H1 (cell line): Measurements from ENCODE around the gene OSCP1. TPM values are rescaled to one million over a fixed set of nuclear protein-coding genes. Genes with fewer than 3 reads are reported as not detected.

ENCODE experiments used
- CTCF ChIA-PET: fragments of 300-600 bp; sonication (Branson Sonifier 250); formaldehyde crosslinking; loops from one replicate; lab custom pipeline; 2021; ENCODE audit not compliant: partially characterized antibody; lab: Charles Lee
- POLR2A ChIA-PET: fragments of 300-600 bp; sonication (Branson Sonifier 250); formaldehyde crosslinking; loops from one replicate; lab custom pipeline; 2021; ENCODE audit warnings: inconsistent platforms; ENCODE audit not compliant: partially characterized antibody; lab: Charles Lee
- DNase-seq, 2 experiments: peaks; one replicate each; pipeline versions ENCODE4 v3.0.0 to v3.0.0-alpha.2; 2010 to 2022; ENCODE audit warnings: low spot score in 2 of 2, low read depth in 1 of 2, mixed read lengths in 1 of 2
- FAIRE-seq: peaks from 2 replicates; lab custom pipeline; 2011; peaks lifted over from hg19 to GRCh38; lab: Jason Lieb, UNC
- H2AFZ ChIP-seq: 2 replicates; pipeline ENCODE4 v1.8.1; 2012; ENCODE audit warnings: low read length, inconsistent platforms
- H2AK5ac ChIP-seq: 2 replicates; pipeline ENCODE4 v1.6.1; 2013; ENCODE audit warnings: low read depth, low read length
- H2BK120ac ChIP-seq: replicated peaks from 2 replicates; pipeline ENCODE3; 2013; ENCODE audit warnings: low read depth, low read length, inconsistent platforms
- H2BK12ac ChIP-seq: 2 replicates; pipeline ENCODE4 v1.6.1; 2013; ENCODE audit warnings: low read depth, low read length
- H2BK15ac ChIP-seq: 2 replicates; pipeline ENCODE4 v1.6.1; 2013; ENCODE audit warnings: low read length
- H2BK20ac ChIP-seq: 2 replicates; pipeline ENCODE4 v1.6.1; 2013; ENCODE audit warnings: low read length
- H2BK5ac ChIP-seq: 2 replicates; pipeline ENCODE4 v1.6.1; 2013; ENCODE audit warnings: low read depth, low read length
- H3K14ac ChIP-seq: 2 replicates; pipeline ENCODE4 v1.6.1; 2013; ENCODE audit warnings: inconsistent platforms; ENCODE audit not compliant: insufficient read length
- H3K18ac ChIP-seq: 2 replicates; pipeline ENCODE4 v1.6.1; 2013; ENCODE audit warnings: low read length; ENCODE audit errors: extremely low read depth
- H3K23ac ChIP-seq: 2 replicates; pipeline ENCODE4 v1.6.1; 2013; ENCODE audit warnings: inconsistent platforms; ENCODE audit not compliant: insufficient read length
- H3K23me2 ChIP-seq: 2 replicates; pipeline ENCODE4 v1.6.1; 2013; ENCODE audit warnings: low read depth, low read length
- H3K27ac ChIP-seq: 2 replicates; pipeline ENCODE4 v1.6.1; 2011; ENCODE audit warnings: low read depth, low read length, inconsistent platforms
- H3K27me3 ChIP-seq, 4 experiments: replicated peaks in 1 of 4; 1 replicate in 1 of 4; 2 replicates in 3 of 4; pipeline versions ENCODE4 v1.6.1 to v1.8.1; 2011 to 2013; ENCODE audit warnings: low read length in 3 of 4, mild to moderate bottlenecking in 3 of 4, inconsistent platforms in 2 of 4, mixed read lengths in 2 of 4, moderate library complexity in 1 of 4; ENCODE audit not compliant: control insufficient read depth in 3 of 4, insufficient read depth in 3 of 4; ENCODE audit errors: extremely low read depth in 1 of 4
- H3K36me3 ChIP-seq, 4 experiments: 2 replicates each; pipeline versions ENCODE4 v1.6.1 to v1.8.1; 2011 to 2013; ENCODE audit warnings: mild to moderate bottlenecking in 4 of 4, low read length in 3 of 4, moderate library complexity in 2 of 4, control low read depth in 1 of 4, inconsistent platforms in 1 of 4; ENCODE audit not compliant: insufficient read depth in 4 of 4, control insufficient read depth in 2 of 4
- H3K4ac ChIP-seq: replicated peaks from 2 replicates; pipeline ENCODE3; 2013; ENCODE audit warnings: low read length, low read depth, mixed read lengths, inconsistent platforms; ENCODE audit not compliant: insufficient read length
- H3K4me1 ChIP-seq, 4 experiments: replicated peaks in 1 of 4; 1 replicate in 1 of 4; 2 replicates in 3 of 4; pipeline versions ENCODE4 v1.6.1 to v1.8.1; 2011 to 2013; ENCODE audit warnings: low read length in 3 of 4, inconsistent platforms in 2 of 4, mixed read lengths in 1 of 4; ENCODE audit not compliant: insufficient read depth in 4 of 4, control insufficient read depth in 3 of 4
- H3K4me2 ChIP-seq, 2 experiments: 2 replicates each; pipeline versions ENCODE4 v1.6.1 to v1.8.1; 2011 to 2013; ENCODE audit warnings: low read depth in 2 of 2, low read length in 2 of 2, control low read depth in 1 of 2, inconsistent platforms in 1 of 2, mild to moderate bottlenecking in 1 of 2; ENCODE audit not compliant: insufficient read depth in 1 of 2
- H3K4me3 ChIP-seq, 4 experiments: fragments of 200-600, 300-600 bp in 1 of 4; sonication (generic), shearing (Covaris generic), sonication (Bioruptor Twin) in 1 of 4; 2 replicates each; pipeline versions ENCODE4 v1.5.1 to v1.8.1; 2011 to 2016; ENCODE audit warnings: low read length in 4 of 4, low read depth in 3 of 4, control low read depth in 2 of 4, inconsistent platforms in 2 of 4, mild to moderate bottlenecking in 2 of 4, mixed read lengths in 1 of 4, moderate library complexity in 1 of 4; ENCODE audit not compliant: insufficient read depth in 2 of 4; ENCODE audit errors: extremely low read depth in 1 of 4
- H3K56ac ChIP-seq: replicated peaks from 2 replicates; pipeline ENCODE3; 2013; ENCODE audit warnings: low read depth, mild to moderate bottlenecking, mixed read lengths, low read length, inconsistent platforms; ENCODE audit not compliant: insufficient read length
- H3K79me1 ChIP-seq: 2 replicates; pipeline ENCODE4 v1.6.1; 2013; ENCODE audit warnings: low read depth, low read length, control low read depth
- H3K79me2 ChIP-seq, 2 experiments: 2 replicates each; pipeline versions ENCODE4 v1.6.1 to v1.8.1; 2012 to 2013; ENCODE audit warnings: low read length in 2 of 2, mild to moderate bottlenecking in 2 of 2, inconsistent platforms in 1 of 2; ENCODE audit not compliant: insufficient read depth in 2 of 2, control insufficient read depth in 1 of 2
- H3K9ac ChIP-seq, 4 experiments: replicated peaks in 1 of 4; 1 replicate in 1 of 4; 2 replicates in 3 of 4; pipeline versions ENCODE4 v1.6.1 to v1.8.1; 2011 to 2013; ENCODE audit warnings: low read depth in 3 of 4, low read length in 3 of 4, control low read depth in 2 of 4, mild to moderate bottlenecking in 2 of 4, moderate library complexity in 2 of 4, inconsistent platforms in 1 of 4; ENCODE audit errors: extremely low read depth in 1 of 4
- H3K9me3 ChIP-seq, 2 experiments: 2 replicates each; pipeline versions ENCODE4 v1.6.1 to v1.8.1; 2012 to 2013; ENCODE audit warnings: mild to moderate bottlenecking in 2 of 2, moderate library complexity in 2 of 2, control low read depth in 1 of 2, inconsistent platforms in 1 of 2, low read depth in 1 of 2, low read length in 1 of 2, mixed read lengths in 1 of 2; ENCODE audit not compliant: insufficient read depth in 2 of 2
- H4K20me1 ChIP-seq, 2 experiments: replicated peaks in 1 of 2; 2 replicates each; pipeline versions ENCODE3 to v1.8.1; 2011 to 2013; ENCODE audit warnings: inconsistent platforms in 2 of 2, low read length in 2 of 2, mild to moderate bottlenecking in 1 of 2; ENCODE audit not compliant: insufficient read depth in 2 of 2, control insufficient read depth in 1 of 2
- H4K5ac ChIP-seq: 2 replicates; pipeline ENCODE4 v1.6.1; 2013; ENCODE audit warnings: low read length, low read depth, mixed read lengths, inconsistent platforms; ENCODE audit not compliant: insufficient read length
- H4K8ac ChIP-seq: 2 replicates; pipeline ENCODE4 v1.8.0; 2013; ENCODE audit warnings: mild to moderate bottlenecking, moderate library complexity, low read length, inconsistent platforms; ENCODE audit not compliant: insufficient read depth; ENCODE audit errors: extremely low read depth
- H4K91ac ChIP-seq: replicated peaks from 2 replicates; pipeline ENCODE3; 2013; ENCODE audit warnings: low read length, mixed read lengths, inconsistent platforms; ENCODE audit not compliant: insufficient read length
- BACH1 ChIP-seq: IDR thresholded peaks from 2 replicates; pipeline ENCODE4 v1.6.1; 2012; ENCODE audit warnings: low read length, improper control_type of control experiment
- BRCA1 ChIP-seq: IDR thresholded peaks from 2 replicates; pipeline ENCODE4 v1.6.1; 2012; ENCODE audit warnings: low read depth, low read length, improper control_type of control experiment
- CBX5 ChIP-seq: fragments of 300-800, 300-1000 bp; sonication (generic); IDR thresholded peaks from 2 replicates; pipeline ENCODE4 v1.7.1; 2016; ENCODE audit warnings: antibody characterized with exemption, low read length, low read depth
- CREB1 ChIP-seq: IDR thresholded peaks from 2 replicates; pipeline ENCODE4 v1.6.1; 2012; ENCODE audit warnings: inconsistent platforms
- CTBP2 ChIP-seq: IDR thresholded peaks from 2 replicates; pipeline ENCODE4 v1.7.0; 2011; ENCODE audit warnings: borderline replicate concordance, mild to moderate bottlenecking, moderate library complexity, mixed read lengths, low read length; ENCODE audit not compliant: insufficient read depth, insufficient read length
- GABPA ChIP-seq: IDR thresholded peaks from 2 replicates; pipeline ENCODE4 v1.6.1; 2011; ENCODE audit warnings: mild to moderate bottlenecking, low read length, moderate library complexity, borderline replicate concordance; ENCODE audit not compliant: insufficient read depth
- GTF2F1 ChIP-seq: IDR thresholded peaks from 2 replicates; pipeline ENCODE4 v1.6.1; 2012; ENCODE audit warnings: low read depth, low read length, improper control_type of control experiment, borderline replicate concordance
- JUN ChIP-seq: IDR thresholded peaks from 2 replicates; pipeline ENCODE4 v1.6.1; 2011; ENCODE audit warnings: low read depth, mild to moderate bottlenecking, improper control_type of control experiment, low read length
- NRF1 ChIP-seq: IDR thresholded peaks from 2 replicates; pipeline ENCODE4 v1.6.1; 2011; ENCODE audit warnings: mild to moderate bottlenecking, low read depth, low read length, improper control_type of control experiment
- POLR2A ChIP-seq, 2 experiments: IDR thresholded peaks; 1 replicate in 1 of 2; 2 replicates in 1 of 2; pipeline ENCODE4 v1.6.1; 2011; ENCODE audit warnings: low read depth in 2 of 2, low read length in 2 of 2, mild to moderate bottlenecking in 2 of 2; ENCODE audit errors: control extremely low read depth in 1 of 2
- TAF1 ChIP-seq: IDR thresholded peaks from 2 replicates; pipeline ENCODE4 v1.6.1; 2011; ENCODE audit warnings: mild to moderate bottlenecking, low read depth, low read length
- TBP ChIP-seq: IDR thresholded peaks from 2 replicates; pipeline ENCODE4 v1.6.1; 2011; ENCODE audit warnings: low read depth, low read length, improper control_type of control experiment
- ZNF274 ChIP-seq: IDR thresholded peaks from 2 replicates; pipeline ENCODE4 v1.7.0; 2012; ENCODE audit warnings: low read length, borderline replicate concordance; ENCODE audit errors: extremely low read depth
- WGBS, 2 experiments: shearing (Covaris generic) in 1 of 2; methylation state at CpG; one replicate each; pipeline versions ENCODE4 v1.1.6 to v1.1.7; 2013 to 2015; ENCODE audit warnings: low lambda C conversion rate in 2 of 2, mixed read lengths in 2 of 2, inconsistent platforms in 1 of 2, low coverage in 1 of 2, missing lambda C conversion rate in 1 of 2; ENCODE audit not compliant: insufficient replicate concordance in 2 of 2, insufficient coverage in 1 of 2, insufficient read length in 1 of 2; ENCODE audit errors: extremely low coverage in 1 of 2, missing lambda C conversion rate in 1 of 2; 5-methylcytosine and 5-hydroxymethylcytosine counted together
- polyA plus RNA-seq, 7 experiments: library from polyadenylated mRNA; depleted of rRNA in 3 of 7; stranded (reverse) in 5 of 7; unstranded in 2 of 7; fragments of >200 nt in 5 of 7; fragments of 200-250 nt in 2 of 7; gene quantifications; 1 replicate in 5 of 7; 2 replicates in 1 of 7; 4 replicates in 1 of 7; pipeline versions ENCODE4 v1.2.1 to v1.2.3, GENCODE V29; 2011 to 2013; ENCODE audit warnings: missing spikeins in 2 of 7, mixed read lengths in 2 of 7
- total RNA-seq: library from RNA; stranded (reverse); fragmentation: NEBNext Ultra II Directional; extraction: Animal tissue kit (Norgen Biotek cat#: 25700); gene quantifications from 2 replicates; pipeline ENCODE4 v1.2.1, GENCODE V29; 2021

OSCP1 gene
- total and polyA plus RNA-seq, 2 of the 8 experiments (the other 6 are each of a cell fraction or from before 2014, with no cell fraction given), result 1.8 to 3.3 TPM

DNA sequence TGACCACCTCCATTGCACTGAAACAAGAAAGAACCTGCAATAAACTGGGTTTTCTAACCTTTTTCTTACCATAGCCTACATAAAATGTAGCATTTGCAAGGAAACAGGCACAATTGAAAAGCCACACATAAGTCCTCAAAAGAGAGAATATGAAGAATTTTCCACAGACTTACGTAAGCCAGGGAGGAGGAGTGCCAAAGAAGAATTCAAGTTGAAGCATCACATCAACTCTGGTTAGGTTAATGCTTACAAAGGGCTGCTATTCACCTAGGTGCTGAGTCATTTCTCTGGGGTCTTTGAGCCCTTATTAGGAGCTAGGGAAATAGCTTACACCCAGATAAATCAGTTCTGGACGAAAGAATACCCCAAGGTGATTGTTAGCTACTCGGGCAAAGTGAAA, 9.6 kb downstream of the OSCP1 start:
- 81% methylated on average over 3 of the region's 3 CpGs; no CpG with 5 or more reads in 1 of the 2 experiments for WGBS, 2 experiments
- no peak for FAIRE-seq
- Histone ChIP-seq H3K14ac (no peak overlapping the region), H2BK5ac (peak overlapping the region; percentile 68; the same call in 1 of the 2 replicates), H3K56ac (no peak overlapping the region), H2BK12ac (peak overlapping the region; percentile 81; the same call in 1 of the 2 replicates), H3K18ac (no peak overlapping the region), H2AFZ (no peak overlapping the region), H3K9ac (no peak overlapping the region), H3K4me1 (peaks cover 0 to 3% (median 2%) of the 10 kb centered on the region in 4 experiments; a peak in 3 of 7 replicates), H3K36me3 (no peaks in the 10 kb centered on the region), H4K20me1 (no peaks in the 10 kb centered on the region), H3K4me3 (no peak overlapping the region), H3K23me2 (no peaks in the 10 kb centered on the region), H4K8ac (no peak overlapping the region), H4K91ac (no peak overlapping the region), H3K27me3 (no peaks in the 10 kb centered on the region), H3K4me2 (no peak overlapping the region), H2BK20ac (no peak overlapping the region), H2BK120ac (no peak overlapping the region), H3K23ac (no peak overlapping the region), H3K4ac (no peak overlapping the region), H2AK5ac (no peak overlapping the region), H4K5ac (no peak overlapping the region), H2BK15ac (no peak overlapping the region), H3K9me3 (no peaks in the 10 kb centered on the region), H3K79me2 (no peaks in the 10 kb centered on the region), H3K79me1 (no peaks in the 10 kb centered on the region), H3K27ac (no peak overlapping the region)
- ChIA-PET POLR2A (interaction anchor here (0.6 to 1.5 kb wide), 5 partner anchors 8 to 89 kb away, joined by 3 to 4 read pairs (median 3); partner anchors contain the start of gene OSCP1), CTCF (interaction anchor here (0.9 to 1.2 kb wide), 5 partner anchors 10 to 98 kb away, joined by 3 to 4 read pairs (median 3); partner anchors contain the start of gene OSCP1)
- DNase-seq, result no peak
- no peak for TF ChIP-seq GTF2F1
- no peak for TF ChIP-seq CBX5
- no peak for TF ChIP-seq JUN
- no peak for TF ChIP-seq CTBP2
- TF ChIP-seq GABPA, result no peak
- no peak for TF ChIP-seq ZNF274
- no peak for TF ChIP-seq BACH1
- TF ChIP-seq TBP, result no peak
- TF ChIP-seq POLR2A (IDR thresholded peaks at IDR 0.05; ENCODE audit: control extremely low read depth in 1 of 2, low read depth in 2 of 2, low read length in 2 of 2), result no peak
- no peak for TF ChIP-seq CREB1
- TF ChIP-seq BRCA1, result no peak
- no peak for TF ChIP-seq NRF1
- no peak for TF ChIP-seq TAF1
